ENCODE results near the gene NOS2.

Gene NOS2

GRCh38 chr17:27819145-27819544 is 18.8 kb upstream of the NOS2 start:
- DNase-seq (ENCODE audit: low read depth in 1 of 2, low spot score in 1 of 2), result no peak

GRCh38 chr17:27818401-27819105 is 18.2 kb upstream of the NOS2 start:
- no peak for DNase-seq (ENCODE audit: low read depth in 1 of 2, low spot score in 1 of 2)

- no peak for DNase-seq (ENCODE audit: low read depth in 1 of 2, low spot score in 1 of 2)
Observed at GRCh38 chr17:27817731-27818130, 17.4 kb upstream of the NOS2 start.

GRCh38 chr17:27816946-27817345 is 16.6 kb upstream of the NOS2 start:
- no peak for DNase-seq (ENCODE audit: low read depth in 1 of 2, low spot score in 1 of 2)

- DNase-seq (ENCODE audit: low read depth in 1 of 2, low spot score in 1 of 2), result no peak
Observed at GRCh38 chr17:27811961-27812360, 11.6 kb upstream of the NOS2 start.

GRCh38 chr17:27810902-27811557 is 10.7 kb upstream of the NOS2 start:
- DNase-seq (ENCODE audit: low read depth in 1 of 2, low spot score in 1 of 2), result no peak

GRCh38 chr17:27810211-27810901 is 10.0 kb upstream of the NOS2 start:
- DNase-seq (ENCODE audit: low read depth in 1 of 2, low spot score in 1 of 2), result peak in 1 of 2 donors; percentile 17

GRCh38 chr17:27809555-27809954 is 9.2 kb upstream of the NOS2 start:
- no peak for DNase-seq (ENCODE audit: low read depth in 1 of 2, low spot score in 1 of 2)

- no peak for DNase-seq (ENCODE audit: low read depth in 1 of 2, low spot score in 1 of 2)
Observed at GRCh38 chr17:27808628-27809027, 8.3 kb upstream of the NOS2 start.

- DNase-seq (ENCODE audit: low read depth in 1 of 2, low spot score in 1 of 2), result peak in 1 of 2 donors; percentile 46
Observed at GRCh38 chr17:27807567-27808470, 7.5 kb upstream of the NOS2 start.

- DNase-seq (ENCODE audit: low read depth in 1 of 2, low spot score in 1 of 2), result peak; percentile 65 to 78
Observed at GRCh38 chr17:27805520-27806146, 5.3 kb upstream of the NOS2 start.

GRCh38 chr17:27804113-27804512 is 3.8 kb upstream of the NOS2 start:
- DNase-seq (ENCODE audit: low read depth in 1 of 2, low spot score in 1 of 2), result no peak

- no peak for DNase-seq (ENCODE audit: low read depth in 1 of 2, low spot score in 1 of 2)
Observed at GRCh38 chr17:27802962-27803680, 2.8 kb upstream of the NOS2 start.

- no peak for DNase-seq (ENCODE audit: low read depth in 1 of 2, low spot score in 1 of 2)
Observed at GRCh38 chr17:27802033-27802432, 1.7 kb upstream of the NOS2 start.

GRCh38 chr17:27798376-27798775 is 2.0 kb downstream of the NOS2 start:
- no peak for DNase-seq (ENCODE audit: low read depth in 1 of 2, low spot score in 1 of 2)

GRCh38 chr17:27797390-27798091 is 2.8 kb downstream of the NOS2 start:
- DNase-seq (ENCODE audit: low read depth in 1 of 2, low spot score in 1 of 2), result no peak

- DNase-seq (ENCODE audit: low read depth in 1 of 2, low spot score in 1 of 2), result no peak
Observed at GRCh38 chr17:27793906-27794569, 6.3 kb downstream of the NOS2 start.

- no peak for DNase-seq (ENCODE audit: low read depth in 1 of 2, low spot score in 1 of 2)
Observed at GRCh38 chr17:27793168-27793905, 7.0 kb downstream of the NOS2 start.

Data from activated CD4-positive, alpha-beta T cell treated with anti-CD3 and anti-CD28 coated beads, Interleukin-2, amount 50 U/mL, for 24 hours (primary cell).